HG02571 (cell line): ENCODE measurements around the gene SPCS2.

ENCODE experiments used
- ATAC-seq: cut with Tn5 transposase; IDR thresholded peaks from one replicate; pipeline ENCODE4 v1.9.1; 2021; ENCODE audit warnings: mild to moderate bottlenecking, moderate library complexity; ENCODE audit not compliant: unreplicated experiment

The SPCS2 gene

GRCh38 chr11:74948898-74949752 lies at the start of gene SPCS2, which contains the start of gene XRRA1:
Gene SPCS2, plus strand, starts transcription at chr11:74949266. Its CDS starts 20 bp downstream, at chr11:74949286.
Gene XRRA1, minus strand, starts transcription at chr11:74949091. Its CDS starts 8,213 bp downstream, at chr11:74940878.
- ATAC-seq = peak; percentile 90

- ATAC-seq = no peak
Observed at GRCh38 chr11:74902342-74902741, 46.7 kb upstream of the SPCS2 start.

GRCh38 chr11:74905326-74905725 lies 43.7 kb upstream of the SPCS2 start:
- no peak for ATAC-seq

- no peak for ATAC-seq
Observed at GRCh38 chr11:74909385-74909784, 39.7 kb upstream of the SPCS2 start.

GRCh38 chr11:74909812-74910211 lies 39.3 kb upstream of the SPCS2 start:
- no peak for ATAC-seq

GRCh38 chr11:74923125-74923524 lies 25.9 kb upstream of the SPCS2 start:
- ATAC-seq = no peak

- no peak for ATAC-seq
Observed at GRCh38 chr11:74925281-74925680, 23.8 kb upstream of the SPCS2 start.

GRCh38 chr11:74926304-74927030 lies 22.6 kb upstream of the SPCS2 start:
- no peak for ATAC-seq

- no peak for ATAC-seq
Observed at GRCh38 chr11:74927496-74927895, 21.6 kb upstream of the SPCS2 start.

- peak; percentile 61 for ATAC-seq
Observed at GRCh38 chr11:74929431-74930363, 19.4 kb upstream of the SPCS2 start.

GRCh38 chr11:74932169-74932568 lies 16.9 kb upstream of the SPCS2 start:
- ATAC-seq = no peak

- no peak for ATAC-seq
Observed at GRCh38 chr11:74932797-74933196, 16.3 kb upstream of the SPCS2 start.

- no peak for ATAC-seq
Observed at GRCh38 chr11:74933765-74934164, 15.3 kb upstream of the SPCS2 start.

- no peak for ATAC-seq
Observed at GRCh38 chr11:74935285-74935684, 13.8 kb upstream of the SPCS2 start.

- no peak for ATAC-seq
Observed at GRCh38 chr11:74936087-74936486, 13.0 kb upstream of the SPCS2 start.

- ATAC-seq = no peak
Observed at GRCh38 chr11:74936976-74937375, 12.1 kb upstream of the SPCS2 start.

- ATAC-seq = no peak
Observed at GRCh38 chr11:74937696-74938475, 11.2 kb upstream of the SPCS2 start.

- no peak for ATAC-seq
Observed at GRCh38 chr11:74941492-74941891, 7.6 kb upstream of the SPCS2 start.

- ATAC-seq = no peak
Observed at GRCh38 chr11:74942073-74942759, 6.8 kb upstream of the SPCS2 start.

- ATAC-seq = peak; percentile 3
Observed at GRCh38 chr11:74948546-74948897, 544 bp upstream of the SPCS2 start.
